Measurements from ENCODE around the gene AARS2.

GRCh38 chr6:44300292-44300823 lies 12.8 kb downstream of the AARS2 start:
- TF ChIP-seq CTCF (IDR thresholded peaks at IDR 0.05) = no peak
- TF ChIP-seq POLR2A (IDR thresholded peaks at IDR 0.05) = no peak

Measured in body of pancreas (tissue), 4 donors.